Measurements from ENCODE around the gene KCNJ3. TPM values are rescaled to one million over a fixed set of nuclear protein-coding genes. Genes with fewer than 3 reads are reported as not detected.
"Not testable (repeated sequence)": the region's sequence is repeated elsewhere in the genome, so short reads cannot be mapped to it uniquely, and the experiment has no call there.

The KCNJ3 gene
- total and polyA plus RNA-seq, 5 donors = 32.5 to 65.1 (median 55.6) TPM

DNA sequence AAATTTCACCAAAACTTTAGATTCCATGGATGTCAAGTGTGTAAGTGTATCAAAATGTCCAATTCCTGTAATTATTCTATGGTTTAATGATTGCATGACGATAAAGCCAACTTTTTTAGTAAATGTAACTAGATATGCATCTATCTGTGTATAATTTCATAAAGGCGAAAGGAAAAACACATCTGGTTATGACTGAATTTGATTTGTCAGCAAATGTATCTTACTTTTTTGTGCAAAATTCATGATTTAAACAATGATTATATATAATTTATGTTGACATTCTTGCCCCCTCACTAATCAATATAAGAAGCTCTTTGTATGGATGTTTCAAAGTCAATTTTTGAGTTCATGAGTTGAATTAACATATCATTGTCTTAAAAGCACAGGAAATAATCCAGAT, 138.5 kb downstream of the KCNJ3 start:
- intact Hi-C loops (cut with DNase I) = no loop called here
- 90% methylated on average over 2 of the region's 2 CpGs for WGBS
- ATAC-seq (no peak), DNase-seq (no peak)
- Histone ChIP-seq H3K27ac (ENCODE audit: low read length) (no peak overlapping the region), H3K4me1 (ENCODE audit: control insufficient read depth, insufficient read depth, low read length) (no peaks in the 10 kb centered on the region), H3K4me3 (ENCODE audit: low read length) (no peak overlapping the region), H3K9me3 (ENCODE audit: control insufficient read depth, low read length) (no peaks in the 10 kb centered on the region), H3K27me3 (ENCODE audit: control insufficient read depth, insufficient read depth) (no peaks in the 10 kb centered on the region)

DNA sequence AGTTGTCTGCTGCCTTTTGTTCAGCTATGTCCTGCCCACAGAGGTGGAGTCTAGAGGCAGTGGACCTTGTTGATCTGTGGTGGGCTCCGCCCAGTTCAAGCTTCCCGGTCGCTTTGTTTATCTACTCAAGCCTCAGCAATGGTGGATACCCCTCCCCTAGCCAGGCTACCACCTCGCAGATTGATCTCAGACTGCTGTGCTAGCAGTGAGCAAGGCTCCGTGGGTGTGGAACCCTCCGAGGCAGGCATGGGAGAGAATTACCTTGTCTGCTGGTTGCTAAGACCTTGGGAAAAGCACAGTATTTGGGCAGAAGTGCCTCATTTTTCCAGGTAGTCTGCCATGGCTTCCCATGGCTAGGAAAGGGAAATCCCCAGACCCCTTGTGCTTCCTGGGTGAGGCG, 146.0 kb downstream of the KCNJ3 start:
- no peaks in the 10 kb centered on the region for H3K9me3 ChIP-seq (ENCODE audit: control insufficient read depth, low read length)
- H3K27ac ChIP-seq (ENCODE audit: low read length) = no peak overlapping the region
- no peaks in the 10 kb centered on the region for H3K27me3 ChIP-seq (ENCODE audit: control insufficient read depth, insufficient read depth)
- H3K4me3 ChIP-seq (ENCODE audit: low read length) = no peak overlapping the region
- 90% methylated on average over 7 of the region's 7 CpGs for WGBS
- DNase-seq (peak in 1 of 3 donors; percentile 18), ATAC-seq (no peak)
- H3K4me1 ChIP-seq (ENCODE audit: control insufficient read depth, insufficient read depth, low read length) = no peaks in the 10 kb centered on the region
- intact Hi-C loops (cut with DNase I) = no loop called here

DNA sequence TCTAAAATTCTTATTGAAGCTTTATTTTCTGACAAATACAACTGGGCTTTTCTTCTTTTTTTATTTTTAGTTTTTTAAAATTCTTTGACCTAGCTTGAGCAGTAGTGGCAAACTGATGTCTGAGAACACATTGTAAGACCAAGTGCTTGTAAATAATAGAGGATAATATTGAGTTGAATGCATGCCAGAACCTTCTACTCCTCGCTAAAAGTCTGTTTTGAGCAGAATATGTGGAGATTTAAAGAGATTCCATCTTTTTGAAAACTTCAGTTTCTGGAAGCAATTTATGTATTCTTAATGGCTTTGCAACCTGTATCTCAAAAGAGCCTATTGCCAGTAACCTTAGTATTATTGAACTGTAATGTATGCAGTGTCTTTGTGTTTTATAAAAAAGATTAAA, 148.3 kb downstream of the KCNJ3 start:
- Histone ChIP-seq H3K27ac (ENCODE audit: low read length) (no peak overlapping the region), H3K4me3 (ENCODE audit: low read length) (no peak overlapping the region), H3K27me3 (ENCODE audit: control insufficient read depth, insufficient read depth) (no peaks in the 10 kb centered on the region), H3K9me3 (ENCODE audit: control insufficient read depth, low read length) (no peaks in the 10 kb centered on the region), H3K4me1 (ENCODE audit: control insufficient read depth, insufficient read depth, low read length) (no peaks in the 10 kb centered on the region)
- 52% methylated on average over 1 of the region's 1 CpG for WGBS
- intact Hi-C loops (cut with DNase I) = no loop called here
- DNase-seq = no peak
- no peak for ATAC-seq

DNA sequence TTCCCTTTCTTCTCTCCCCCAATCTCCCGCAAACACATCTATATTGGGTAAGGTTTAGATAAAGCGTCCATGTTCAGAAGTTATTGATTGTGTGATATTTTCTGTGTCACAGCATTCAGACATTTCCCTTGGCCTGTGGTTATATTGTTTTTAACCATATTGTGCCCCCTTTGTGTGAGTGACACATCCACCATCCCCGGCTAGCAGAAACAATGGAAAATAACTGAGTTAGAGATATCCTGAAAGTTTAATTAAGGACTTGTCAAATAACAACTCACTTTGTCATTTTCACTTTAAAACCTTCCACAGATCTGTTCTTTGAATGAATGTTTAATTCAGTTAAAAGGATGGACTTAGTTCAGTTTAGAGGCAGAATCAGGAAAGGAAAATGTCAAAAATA, 151.0 kb downstream of the KCNJ3 start:
- no peak overlapping the region for H3K4me3 ChIP-seq (ENCODE audit: low read length)
- H3K4me1 ChIP-seq (ENCODE audit: control insufficient read depth, insufficient read depth, low read length) = no peaks in the 10 kb centered on the region
- WGBS = 61% methylated on average over 3 of the region's 3 CpGs
- intact Hi-C loops (cut with DNase I) = no loop called here
- ATAC-seq = no peak
- no peaks in the 10 kb centered on the region for H3K27me3 ChIP-seq (ENCODE audit: control insufficient read depth, insufficient read depth)
- no peak overlapping the region for H3K27ac ChIP-seq (ENCODE audit: low read length)
- DNase-seq = no peak
- no peaks in the 10 kb centered on the region for H3K9me3 ChIP-seq (ENCODE audit: control insufficient read depth, low read length)

DNA sequence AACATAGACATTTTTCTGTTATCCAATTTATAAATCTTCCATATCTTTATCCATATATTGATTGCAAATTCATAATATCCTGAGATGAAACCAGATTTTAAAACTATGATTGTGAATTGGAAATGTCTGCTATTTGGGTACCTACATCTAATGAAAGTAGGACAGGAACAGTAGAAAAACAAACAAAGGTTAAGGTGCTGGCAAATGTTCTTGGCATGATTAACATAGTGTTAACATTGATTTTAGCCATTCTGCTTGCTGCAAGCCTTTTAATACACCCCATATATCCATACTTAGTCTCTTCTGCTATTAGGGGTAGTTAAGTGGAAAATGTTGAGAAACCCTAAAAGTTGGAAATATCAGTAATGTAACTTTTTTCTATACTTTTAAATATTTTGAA, 152.0 kb downstream of the KCNJ3 start:
- no peak overlapping the region for H3K4me3 ChIP-seq (ENCODE audit: low read length)
- H3K4me1 ChIP-seq (ENCODE audit: control insufficient read depth, insufficient read depth, low read length) = no peaks in the 10 kb centered on the region
- no peaks in the 10 kb centered on the region for H3K27me3 ChIP-seq (ENCODE audit: control insufficient read depth, insufficient read depth)
- no peaks in the 10 kb centered on the region for H3K9me3 ChIP-seq (ENCODE audit: control insufficient read depth, low read length)
- DNase-seq (no peak), ATAC-seq (no peak)
- H3K27ac ChIP-seq (ENCODE audit: low read length) = no peak overlapping the region
- intact Hi-C loops (cut with DNase I) = no loop called here

DNA sequence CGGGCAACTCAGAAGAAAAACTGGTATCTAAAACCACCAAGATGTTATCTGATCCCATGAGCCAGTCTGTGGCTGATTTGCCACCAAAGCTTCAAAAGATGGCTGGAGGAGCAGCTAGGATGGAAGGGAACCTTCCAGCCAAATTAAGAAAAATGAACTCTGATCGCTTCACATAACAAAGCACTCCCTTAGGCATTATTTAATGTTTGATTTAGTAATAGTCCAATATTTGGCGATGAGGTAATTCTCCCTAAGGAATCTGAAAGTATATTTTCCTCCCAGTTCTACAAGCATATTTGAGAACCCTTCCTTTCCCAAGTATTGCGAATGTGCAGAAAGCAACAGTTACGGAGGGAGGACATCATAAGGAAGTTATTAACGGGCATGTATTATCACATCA, 156.6 kb downstream of the KCNJ3 start:
- DNase-seq (no peak), ATAC-seq (no peak)
- Histone ChIP-seq H3K9me3 (ENCODE audit: control insufficient read depth, low read length) (no peaks in the 10 kb centered on the region), H3K4me1 (ENCODE audit: control insufficient read depth, insufficient read depth, low read length) (no peaks in the 10 kb centered on the region), H3K27me3 (ENCODE audit: control insufficient read depth, insufficient read depth) (no peaks in the 10 kb centered on the region), H3K4me3 (ENCODE audit: low read length) (no peak overlapping the region), H3K27ac (ENCODE audit: low read length) (no peak overlapping the region)
- intact Hi-C loops (cut with DNase I) = no loop called here
- WGBS = 89% methylated on average over 6 of the region's 6 CpGs

DNA sequence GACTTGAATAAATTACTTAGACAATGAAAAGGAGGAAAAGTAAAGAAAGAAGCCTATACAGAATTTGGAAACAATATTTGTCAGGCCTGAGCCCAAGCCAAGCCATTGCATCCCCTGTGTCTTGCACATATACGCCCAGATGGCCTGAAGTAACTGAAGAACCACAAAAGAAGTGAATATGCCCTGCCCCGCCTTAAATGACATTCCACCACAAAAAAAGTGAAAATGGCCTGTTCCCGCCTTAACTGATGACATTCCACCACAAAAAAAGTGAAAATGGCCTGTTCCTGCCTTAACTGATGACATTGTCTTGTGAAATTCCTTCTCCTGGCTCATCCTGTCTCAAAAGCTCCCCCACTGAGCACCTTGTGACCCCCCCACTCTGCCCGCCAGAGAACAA, 168.7 kb downstream of the KCNJ3 start:
- H3K4me3 ChIP-seq (ENCODE audit: low read length); H3K27me3 ChIP-seq (ENCODE audit: control insufficient read depth, insufficient read depth); intact Hi-C loops (cut with DNase I); H3K9me3 ChIP-seq (ENCODE audit: control insufficient read depth, low read length); ATAC-seq; DNase-seq; H3K4me1 ChIP-seq (ENCODE audit: control insufficient read depth, insufficient read depth, low read length); H3K27ac ChIP-seq (ENCODE audit: low read length): not testable (repeated sequence)
- WGBS = 89% methylated on average over 4 of the region's 4 CpGs

DNA sequence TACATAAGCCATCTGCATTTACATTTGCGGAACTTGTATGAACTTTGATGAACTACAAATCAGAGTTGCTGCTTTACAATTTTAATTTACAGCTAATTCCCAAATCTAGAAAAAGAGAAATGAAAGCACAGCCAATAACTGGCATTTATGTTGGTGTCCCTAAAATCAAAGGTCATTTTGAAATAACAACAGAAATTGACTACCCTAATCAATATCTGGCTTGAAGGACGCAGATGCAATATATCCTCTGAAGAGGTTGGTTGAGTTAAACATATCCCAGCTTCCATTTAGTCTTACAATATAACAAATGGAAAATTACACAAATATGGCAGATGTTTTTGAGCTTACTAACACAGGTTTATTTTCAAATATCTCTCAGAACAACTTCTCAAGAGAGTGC, 177.5 kb downstream of the KCNJ3 start:
- no peak overlapping the region for H3K4me3 ChIP-seq (ENCODE audit: low read length)
- intact Hi-C loops (cut with DNase I) = no loop called here
- no peaks in the 10 kb centered on the region for H3K9me3 ChIP-seq (ENCODE audit: control insufficient read depth, low read length)
- no peaks in the 10 kb centered on the region for H3K27me3 ChIP-seq (ENCODE audit: control insufficient read depth, insufficient read depth)
- DNase-seq (no peak), ATAC-seq (no peak)
- WGBS = 96% methylated on average over 2 of the region's 2 CpGs
- no peak overlapping the region for H3K27ac ChIP-seq (ENCODE audit: low read length)
- H3K4me1 ChIP-seq (ENCODE audit: control insufficient read depth, insufficient read depth, low read length) = no peaks in the 10 kb centered on the region

DNA sequence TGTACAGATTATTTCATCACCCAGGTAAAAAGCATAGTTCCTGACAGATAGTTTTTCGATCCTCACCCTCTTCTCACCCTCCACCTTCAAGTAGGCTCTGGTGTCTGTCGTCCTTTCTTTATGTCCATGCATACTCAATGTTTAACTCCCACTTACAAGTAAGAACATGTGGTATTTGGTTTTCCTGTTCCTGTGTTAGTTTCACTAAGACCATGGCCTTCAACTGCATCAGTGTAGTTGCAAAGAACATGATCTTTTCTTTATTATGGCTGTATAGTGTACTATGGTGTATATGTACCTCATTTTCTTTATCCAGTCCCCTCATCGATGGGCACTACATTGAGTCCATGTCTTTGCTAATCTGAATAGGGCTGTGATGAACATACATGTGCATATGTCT, 184.2 kb downstream of the KCNJ3 start:
- H3K27ac ChIP-seq (ENCODE audit: low read length) = no peak overlapping the region
- H3K4me3 ChIP-seq (ENCODE audit: low read length) = no peak overlapping the region
- intact Hi-C loops (cut with DNase I) = no loop called here
- no peaks in the 10 kb centered on the region for H3K4me1 ChIP-seq (ENCODE audit: control insufficient read depth, insufficient read depth, low read length)
- H3K9me3 ChIP-seq (ENCODE audit: control insufficient read depth, low read length) = no peaks in the 10 kb centered on the region
- no peaks in the 10 kb centered on the region for H3K27me3 ChIP-seq (ENCODE audit: control insufficient read depth, insufficient read depth)
- DNase-seq = no peak
- ATAC-seq = no peak
- WGBS = 91% methylated on average over 3 of the region's 3 CpGs

DNA sequence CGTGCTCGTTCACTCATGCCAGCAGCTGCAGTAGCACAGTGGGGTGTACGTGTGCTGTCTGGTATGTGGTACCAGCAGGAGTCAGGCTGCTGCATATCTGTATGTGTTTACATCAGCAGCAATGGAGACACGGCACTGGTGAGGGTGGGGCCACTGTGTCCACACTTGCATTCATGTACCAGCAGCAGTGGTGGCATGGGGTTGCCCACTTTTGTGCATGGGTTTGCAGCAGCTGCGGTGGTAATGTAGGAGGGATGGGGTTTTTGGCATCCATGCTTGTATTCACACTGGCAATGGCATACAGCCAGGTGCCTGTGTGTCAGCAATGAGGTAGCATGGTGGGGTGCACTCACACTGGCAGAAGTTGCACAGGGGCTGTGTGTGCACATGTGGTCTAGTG, 187.8 kb downstream of the KCNJ3 start:
- H3K27me3 ChIP-seq (ENCODE audit: control insufficient read depth, insufficient read depth) = no peaks in the 10 kb centered on the region
- no peak overlapping the region for H3K27ac ChIP-seq (ENCODE audit: low read length)
- 88% methylated on average over 5 of the region's 5 CpGs for WGBS
- H3K4me1 ChIP-seq (ENCODE audit: control insufficient read depth, insufficient read depth, low read length) = no peaks in the 10 kb centered on the region
- no peak for DNase-seq
- intact Hi-C loops (cut with DNase I) = no loop called here
- H3K9me3 ChIP-seq (ENCODE audit: control insufficient read depth, low read length) = no peaks in the 10 kb centered on the region
- ATAC-seq = no peak
- H3K4me3 ChIP-seq (ENCODE audit: low read length) = no peak overlapping the region

DNA sequence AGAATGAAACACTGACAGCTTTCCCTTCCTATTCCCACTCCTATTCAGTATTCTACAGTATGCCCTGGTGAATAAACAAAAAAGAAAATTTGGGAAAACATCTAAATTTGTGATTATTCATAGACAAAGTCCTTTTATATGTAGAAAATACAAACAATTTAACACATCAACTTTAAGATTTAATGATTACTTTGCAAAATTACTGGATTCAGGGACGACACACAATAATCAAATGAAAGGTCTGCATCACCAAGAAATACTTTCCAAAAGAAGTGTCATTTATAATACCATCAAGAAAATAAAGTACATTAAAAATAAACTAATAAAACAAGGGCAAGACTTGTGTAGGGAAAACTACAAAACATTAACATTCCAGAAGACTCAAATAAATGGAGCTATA, 199.8 kb downstream of the KCNJ3 start:
- WGBS = 88% methylated on average over 1 of the region's 1 CpG
- Histone ChIP-seq H3K4me1 (ENCODE audit: control insufficient read depth, insufficient read depth, low read length) (no peaks in the 10 kb centered on the region), H3K27ac (ENCODE audit: low read length) (no peak overlapping the region), H3K9me3 (ENCODE audit: control insufficient read depth, low read length) (no peaks in the 10 kb centered on the region), H3K27me3 (ENCODE audit: control insufficient read depth, insufficient read depth) (no peaks in the 10 kb centered on the region), H3K4me3 (ENCODE audit: low read length) (no peak overlapping the region)
- DNase-seq (no peak), ATAC-seq (no peak)
- intact Hi-C loops (cut with DNase I) = no loop called here

DNA sequence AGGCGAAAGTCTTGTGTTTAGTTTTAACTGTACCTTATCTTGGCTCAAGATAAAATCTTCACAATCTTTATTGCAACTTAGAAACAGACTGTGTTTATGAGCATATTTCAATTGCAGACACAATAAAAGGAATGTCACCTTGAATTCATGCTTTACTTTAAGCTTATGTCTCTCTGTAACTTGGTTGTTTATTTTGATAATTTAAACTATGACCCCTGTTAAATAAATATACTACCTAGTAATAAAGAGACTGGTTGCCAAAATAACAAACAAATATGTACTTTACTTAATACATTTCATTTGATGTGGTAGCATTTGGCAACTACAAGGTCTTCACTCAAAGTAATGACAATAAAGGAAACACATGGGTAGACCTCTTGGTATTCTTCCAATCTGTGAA, 202.6 kb downstream of the KCNJ3 start:
- WGBS = 67% methylated on average over 1 of the region's 1 CpG
- intact Hi-C loops (cut with DNase I) = no loop called here
- ATAC-seq = no peak

More for the DNA sequence above, 202.6 kb downstream of the KCNJ3 start:
- Histone ChIP-seq H3K27me3 (ENCODE audit: control insufficient read depth, insufficient read depth) (no peaks in the 10 kb centered on the region), H3K4me1 (ENCODE audit: control insufficient read depth, insufficient read depth, low read length) (no peaks in the 10 kb centered on the region), H3K4me3 (ENCODE audit: low read length) (no peak overlapping the region), H3K9me3 (ENCODE audit: control insufficient read depth, low read length) (no peaks in the 10 kb centered on the region), H3K27ac (ENCODE audit: low read length) (no peak overlapping the region)
- no peak for DNase-seq

Measured in right cardiac atrium (tissue), 5 donors.